ENCODE results near the gene B4GALNT2. TPM values are rescaled to one million over a fixed set of nuclear protein-coding genes. Genes with fewer than 3 reads are reported as not detected.
A peak's percentile ranks its signal among the peaks of the same experiment; 100 is the strongest.

The B4GALNT2 gene
- total and polyA plus RNA-seq, 2 donors (not counting 3 experiments of a cell fraction or from before 2014, with no cell fraction given), result 0.11 TPM; not detected in 1

DNA sequence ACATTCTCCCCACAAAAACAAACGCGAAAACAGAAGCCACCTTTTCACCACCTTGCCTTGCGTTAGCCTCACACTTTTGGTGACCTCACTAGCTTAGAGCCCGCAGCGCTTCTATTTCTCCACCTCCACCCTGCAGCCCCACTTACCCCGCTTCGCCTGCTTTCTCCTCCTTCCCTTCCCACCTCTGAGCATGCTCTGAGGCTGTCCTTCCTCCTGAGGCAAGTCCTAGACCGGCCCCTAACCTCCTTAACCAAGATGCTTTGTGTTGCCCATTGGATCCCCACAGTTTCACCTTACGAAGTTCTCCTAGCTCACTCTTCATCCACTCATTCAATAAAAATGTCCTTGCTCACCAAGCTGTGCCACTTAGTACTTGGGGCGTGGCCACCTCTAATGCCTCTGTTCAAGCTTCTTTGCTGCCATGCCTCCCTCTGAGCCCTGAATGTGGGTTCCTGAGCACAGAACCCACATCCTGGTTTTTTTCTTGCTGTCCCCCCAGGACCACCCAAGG, 76.5 kb downstream of the B4GALNT2 start:
- Histone ChIP-seq H3K9me1 (replicated peaks; ENCODE audit: control insufficient read depth, extremely low read depth, insufficient read depth, low read length) (no peaks in the 10 kb centered on the region), H3K9me3 (replicated peaks; ENCODE audit: control insufficient read depth, insufficient read depth, low read length) (no peaks in the 10 kb centered on the region), H3K9ac (replicated peaks; ENCODE audit: extremely low read depth, insufficient read depth, low read length) (no peak overlapping the region), H4K20me1 (replicated peaks; ENCODE audit: control insufficient read depth, extremely low read depth, insufficient read depth, low read length) (no peaks in the 10 kb centered on the region), H3K79me2 (ENCODE audit: control insufficient read depth, insufficient read depth, low read length) (peaks cover 36% of the 10 kb centered on the region), H2AFZ (ENCODE audit: low read depth, low read length) (no peak overlapping the region), H3K27me3 (ENCODE audit: control insufficient read depth in 2 of 2, insufficient read depth in 2 of 2, low read length in 2 of 2) (no peaks in the 10 kb centered on the region), H3K4me1 (ENCODE audit: control insufficient read depth, extremely low read depth, insufficient read depth, low read length) (peaks cover 55% of the 10 kb centered on the region), H3K4me3 (replicated peaks in 1 of 3; ENCODE audit: insufficient read depth in 1 of 3, low read depth in 1 of 3, low read length in 3 of 3) (no peak overlapping the region), H3K4me2 (ENCODE audit: insufficient read depth, low read length) (peak overlapping the region; percentile 88), H3K36me3 (ENCODE audit: control insufficient read depth in 2 of 2, extremely low read depth in 1 of 2, insufficient read depth in 2 of 2, low read length in 2 of 2) (no peaks in the 10 kb centered on the region), H3K27ac (ENCODE audit: insufficient read depth, low read depth, low read length) (peak overlapping the region; percentile 73)
- no TSS peak for BruUV-seq (replicated peaks)
- TF ChIP-seq, protein P1, sequence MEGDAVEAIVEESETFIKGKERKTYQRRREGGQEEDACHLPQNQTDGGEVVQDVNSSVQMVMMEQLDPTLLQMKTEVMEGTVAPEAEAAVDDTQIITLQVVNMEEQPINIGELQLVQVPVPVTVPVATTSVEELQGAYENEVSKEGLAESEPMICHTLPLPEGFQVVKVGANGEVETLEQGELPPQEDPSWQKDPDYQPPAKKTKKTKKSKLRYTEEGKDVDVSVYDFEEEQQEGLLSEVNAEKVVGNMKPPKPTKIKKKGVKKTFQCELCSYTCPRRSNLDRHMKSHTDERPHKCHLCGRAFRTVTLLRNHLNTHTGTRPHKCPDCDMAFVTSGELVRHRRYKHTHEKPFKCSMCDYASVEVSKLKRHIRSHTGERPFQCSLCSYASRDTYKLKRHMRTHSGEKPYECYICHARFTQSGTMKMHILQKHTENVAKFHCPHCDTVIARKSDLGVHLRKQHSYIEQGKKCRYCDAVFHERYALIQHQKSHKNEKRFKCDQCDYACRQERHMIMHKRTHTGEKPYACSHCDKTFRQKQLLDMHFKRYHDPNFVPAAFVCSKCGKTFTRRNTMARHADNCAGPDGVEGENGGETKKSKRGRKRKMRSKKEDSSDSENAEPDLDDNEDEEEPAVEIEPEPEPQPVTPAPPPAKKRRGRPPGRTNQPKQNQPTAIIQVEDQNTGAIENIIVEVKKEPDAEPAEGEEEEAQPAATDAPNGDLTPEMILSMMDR (IDR thresholded peaks at IDR 0.05; ENCODE audit: extremely low read depth in 1 of 2, insufficient read depth in 1 of 2, low read depth in 1 of 2, low read length in 2 of 2), result no peak
- TF ChIP-seq FOS (IDR thresholded peaks at IDR 0.05; ENCODE audit: borderline replicate concordance, insufficient read depth, low read length), result no peak
- no peak for TF ChIP-seq POLR2A (IDR thresholded peaks at IDR 0.05; ENCODE audit: low read depth, low read length)
- TF ChIP-seq JUN (IDR thresholded peaks at IDR 0.05; ENCODE audit: borderline replicate concordance, insufficient read depth, insufficient read length, low read depth), result no peak
- TF ChIP-seq GATA2 (IDR thresholded peaks at IDR 0.05; ENCODE audit: insufficient read depth, insufficient read length, low read depth, low read length), result no peak
- TF ChIP-seq, protein P2, sequence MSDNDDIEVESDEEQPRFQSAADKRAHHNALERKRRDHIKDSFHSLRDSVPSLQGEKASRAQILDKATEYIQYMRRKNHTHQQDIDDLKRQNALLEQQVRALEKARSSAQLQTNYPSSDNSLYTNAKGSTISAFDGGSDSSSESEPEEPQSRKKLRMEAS (IDR thresholded peaks at IDR 0.05; ENCODE audit: insufficient read depth, insufficient read length), result no peak
- TF ChIP-seq POLR2AphosphoS5 (IDR thresholded peaks at IDR 0.05; ENCODE audit: insufficient read depth, low read depth, low read length), result no peak
- TF ChIP-seq EZH2 (IDR thresholded peaks at IDR 0.05; ENCODE audit: borderline replicate concordance, low read depth, low read length, severe bottlenecking), result no peak
- no peak for TF ChIP-seq MYC (IDR thresholded peaks at IDR 0.05; ENCODE audit: low read depth, low read length)
- dilution Hi-C loops (cut with MboI; ENCODE audit: extremely low pct_ligation_motif_present, low sequenced_read_pairs), result no loop called here
- ChIA-PET POLR2A (no interaction called here), CTCF (interaction anchor here (1.0 to 2.9 kb wide), 9 partner anchors 9 to 29 kb away, joined by 3 to 14 read pairs (median 5); no protein-coding TSS in a partner anchor)
- intact Hi-C loops (cut with micrococcal nuclease), result no loop called here
- no peak for FAIRE-seq
- no peak for DNase-seq (ENCODE audit: low read depth, low spot score)

All from endothelial cell of umbilical vein (primary cell).